ENCODE data around the gene CBLB. TPM values are rescaled to one million over a fixed set of nuclear protein-coding genes. Genes with fewer than 3 reads are reported as not detected.

CBLB gene
- total and polyA plus RNA-seq, 2 experiments from 2014 or later = 20.5 to 47.7 TPM

- H3K27ac ChIP-seq (ENCODE audit: low read depth) = no peak overlapping the region
- H3K4me1 ChIP-seq (ENCODE audit: insufficient read depth) = peaks cover 20% of the 10 kb centered on the region
- Mint-ChIP-seq H3K27me3 (ENCODE audit: insufficient read depth, low read depth, poor library complexity) (peaks cover 2% of the 10 kb centered on the region), H3K36me3 (ENCODE audit: low read depth) (peaks cover 9% of the 10 kb centered on the region; the same call in 1 of the 3 replicates), H3K9me3 (no peaks in the 10 kb centered on the region), H3K27ac (0 out of 2 replicates have a peak overlapping the region, but pooled peaks have one; percentile 8), H3K4me1 (peaks cover 32% of the 10 kb centered on the region), H3K4me3 (peak overlapping the region; percentile 99)
- no peak for ATAC-seq
- peak overlapping the region; percentile 72 for H3K4me2 ChIP-seq
- H3K36me3 ChIP-seq (ENCODE audit: insufficient read depth) = no peaks in the 10 kb centered on the region
- no peaks in the 10 kb centered on the region for H3K27me3 ChIP-seq (ENCODE audit: insufficient read depth)
- no peaks in the 10 kb centered on the region for H4K20me1 ChIP-seq (replicated peaks; ENCODE audit: insufficient read depth)
- peak overlapping the region; percentile 80 for H3K4me3 ChIP-seq
- no peak overlapping the region for H2AFZ ChIP-seq
- no peaks in the 10 kb centered on the region for H3K9me2 ChIP-seq (ENCODE audit: insufficient read depth)
- TF ChIP-seq REST (IDR thresholded peaks at IDR 0.05; ENCODE audit: unreplicated experiment) = no peak
- TF ChIP-seq POLR2AphosphoS5 (IDR thresholded peaks at IDR 0.05; ENCODE audit: low read depth) = no peak
- no peak for TF ChIP-seq EZH2phosphoT487 (IDR thresholded peaks at IDR 0.05; ENCODE audit: unreplicated experiment)
- TF ChIP-seq CREB1 (CRISPR knock-in tag; IDR thresholded peaks at IDR 0.05; ENCODE audit: low read depth) = no peak
- TF ChIP-seq, protein P1, sequence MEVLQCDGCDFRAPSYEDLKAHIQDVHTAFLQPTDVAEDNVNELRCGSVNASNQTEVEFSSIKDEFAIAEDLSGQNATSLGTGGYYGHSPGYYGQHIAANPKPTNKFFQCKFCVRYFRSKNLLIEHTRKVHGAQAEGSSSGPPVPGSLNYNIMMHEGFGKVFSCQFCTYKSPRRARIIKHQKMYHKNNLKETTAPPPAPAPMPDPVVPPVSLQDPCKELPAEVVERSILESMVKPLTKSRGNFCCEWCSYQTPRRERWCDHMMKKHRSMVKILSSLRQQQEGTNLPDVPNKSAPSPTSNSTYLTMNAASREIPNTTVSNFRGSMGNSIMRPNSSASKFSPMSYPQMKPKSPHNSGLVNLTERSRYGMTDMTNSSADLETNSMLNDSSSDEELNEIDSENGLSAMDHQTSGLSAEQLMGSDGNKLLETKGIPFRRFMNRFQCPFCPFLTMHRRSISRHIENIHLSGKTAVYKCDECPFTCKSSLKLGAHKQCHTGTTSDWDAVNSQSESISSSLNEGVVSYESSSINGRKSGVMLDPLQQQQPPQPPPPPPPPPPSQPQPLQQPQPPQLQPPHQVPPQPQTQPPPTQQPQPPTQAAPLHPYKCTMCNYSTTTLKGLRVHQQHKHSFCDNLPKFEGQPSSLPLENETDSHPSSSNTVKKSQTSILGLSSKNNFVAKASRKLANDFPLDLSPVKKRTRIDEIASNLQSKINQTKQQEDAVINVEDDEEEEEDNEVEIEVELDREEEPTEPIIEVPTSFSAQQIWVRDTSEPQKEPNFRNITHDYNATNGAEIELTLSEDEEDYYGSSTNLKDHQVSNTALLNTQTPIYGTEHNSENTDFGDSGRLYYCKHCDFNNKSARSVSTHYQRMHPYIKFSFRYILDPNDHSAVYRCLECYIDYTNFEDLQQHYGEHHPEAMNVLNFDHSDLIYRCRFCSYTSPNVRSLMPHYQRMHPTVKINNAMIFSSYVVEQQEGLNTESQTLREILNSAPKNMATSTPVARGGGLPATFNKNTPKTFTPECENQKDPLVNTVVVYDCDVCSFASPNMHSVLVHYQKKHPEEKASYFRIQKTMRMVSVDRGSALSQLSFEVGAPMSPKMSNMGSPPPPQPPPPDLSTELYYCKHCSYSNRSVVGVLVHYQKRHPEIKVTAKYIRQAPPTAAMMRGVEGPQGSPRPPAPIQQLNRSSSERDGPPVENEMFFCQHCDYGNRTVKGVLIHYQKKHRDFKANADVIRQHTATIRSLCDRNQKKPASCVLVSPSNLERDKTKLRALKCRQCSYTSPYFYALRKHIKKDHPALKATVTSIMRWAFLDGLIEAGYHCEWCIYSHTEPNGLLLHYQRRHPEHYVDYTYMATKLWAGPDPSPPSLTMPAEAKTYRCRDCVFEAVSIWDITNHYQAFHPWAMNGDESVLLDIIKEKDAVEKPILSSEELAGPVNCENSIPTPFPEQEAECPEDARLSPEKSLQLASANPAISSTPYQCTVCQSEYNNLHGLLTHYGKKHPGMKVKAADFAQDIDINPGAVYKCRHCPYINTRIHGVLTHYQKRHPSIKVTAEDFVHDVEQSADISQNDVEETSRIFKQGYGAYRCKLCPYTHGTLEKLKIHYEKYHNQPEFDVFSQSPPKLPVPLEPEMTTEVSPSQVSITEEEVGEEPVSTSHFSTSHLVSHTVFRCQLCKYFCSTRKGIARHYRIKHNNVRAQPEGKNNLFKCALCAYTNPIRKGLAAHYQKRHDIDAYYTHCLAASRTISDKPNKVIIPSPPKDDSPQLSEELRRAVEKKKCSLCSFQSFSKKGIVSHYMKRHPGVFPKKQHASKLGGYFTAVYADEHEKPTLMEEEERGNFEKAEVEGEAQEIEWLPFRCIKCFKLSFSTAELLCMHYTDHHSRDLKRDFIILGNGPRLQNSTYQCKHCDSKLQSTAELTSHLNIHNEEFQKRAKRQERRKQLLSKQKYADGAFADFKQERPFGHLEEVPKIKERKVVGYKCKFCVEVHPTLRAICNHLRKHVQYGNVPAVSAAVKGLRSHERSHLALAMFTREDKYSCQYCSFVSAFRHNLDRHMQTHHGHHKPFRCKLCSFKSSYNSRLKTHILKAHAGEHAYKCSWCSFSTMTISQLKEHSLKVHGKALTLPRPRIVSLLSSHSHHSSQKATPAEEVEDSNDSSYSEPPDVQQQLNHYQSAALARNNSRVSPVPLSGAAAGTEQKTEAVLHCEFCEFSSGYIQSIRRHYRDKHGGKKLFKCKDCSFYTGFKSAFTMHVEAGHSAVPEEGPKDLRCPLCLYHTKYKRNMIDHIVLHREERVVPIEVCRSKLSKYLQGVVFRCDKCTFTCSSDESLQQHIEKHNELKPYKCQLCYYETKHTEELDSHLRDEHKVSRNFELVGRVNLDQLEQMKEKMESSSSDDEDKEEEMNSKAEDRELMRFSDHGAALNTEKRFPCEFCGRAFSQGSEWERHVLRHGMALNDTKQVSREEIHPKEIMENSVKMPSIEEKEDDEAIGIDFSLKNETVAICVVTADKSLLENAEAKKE (CRISPR knock-in tag; IDR thresholded peaks at IDR 0.05) = no peak
- no peak for TF ChIP-seq EZH2 (IDR thresholded peaks at IDR 0.05; ENCODE audit: low read depth, unreplicated experiment)
- no peak for TF ChIP-seq CTCF (conservative IDR thresholded peaks at IDR 0.05; ENCODE audit: low read depth in 2 of 2)
- TF ChIP-seq, protein P2, sequence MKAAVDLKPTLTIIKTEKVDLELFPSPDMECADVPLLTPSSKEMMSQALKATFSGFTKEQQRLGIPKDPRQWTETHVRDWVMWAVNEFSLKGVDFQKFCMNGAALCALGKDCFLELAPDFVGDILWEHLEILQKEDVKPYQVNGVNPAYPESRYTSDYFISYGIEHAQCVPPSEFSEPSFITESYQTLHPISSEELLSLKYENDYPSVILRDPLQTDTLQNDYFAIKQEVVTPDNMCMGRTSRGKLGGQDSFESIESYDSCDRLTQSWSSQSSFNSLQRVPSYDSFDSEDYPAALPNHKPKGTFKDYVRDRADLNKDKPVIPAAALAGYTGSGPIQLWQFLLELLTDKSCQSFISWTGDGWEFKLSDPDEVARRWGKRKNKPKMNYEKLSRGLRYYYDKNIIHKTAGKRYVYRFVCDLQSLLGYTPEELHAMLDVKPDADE (IDR thresholded peaks at IDR 0.05) = no peak
- TF ChIP-seq NANOG (IDR thresholded peaks at IDR 0.05; ENCODE audit: borderline replicate concordance) = no peak
- no peak for TF ChIP-seq STAT1 (IDR thresholded peaks at IDR 0.05; ENCODE audit: unreplicated experiment)
- no peak for TF ChIP-seq JUNB (IDR thresholded peaks at IDR 0.05; ENCODE audit: unreplicated experiment)
- TF ChIP-seq ZNF114 (CRISPR knock-in tag; IDR thresholded peaks at IDR 0.05) = no peak
- no peak for TF ChIP-seq ZNF331 (CRISPR knock-in tag; IDR thresholded peaks at IDR 0.05; ENCODE audit: low read depth)
- no peaks in the 10 kb centered on the region for H3F3A ChIP-seq (replicated peaks; ENCODE audit: low read depth)
- peak; percentile 9 for DNase-seq (ENCODE audit: low spot score)
- H3K79me2 ChIP-seq (replicated peaks; ENCODE audit: insufficient read depth) = peaks cover 62% of the 10 kb centered on the region
Measured at GRCh38 chr3:105866656-105867653, 1.9 kb downstream of the CBLB start.

Measured in GM23338 (cell line).